HG02943 (cell line): ENCODE measurements around the gene CDH3.

Experiments used
- ATAC-seq: cut with Tn5 transposase; IDR thresholded peaks from one replicate; pipeline ENCODE4 v1.9.1; 2021; ENCODE audit warnings: mild to moderate bottlenecking, low read depth, moderate library complexity; ENCODE audit not compliant: unreplicated experiment

Gene CDH3

GRCh38 chr16:68734782-68735181 is 89.7 kb downstream of the CDH3 start:
- ATAC-seq = no peak

GRCh38 chr16:68736561-68736960 is 91.5 kb downstream of the CDH3 start:
- no peak for ATAC-seq

DNA sequence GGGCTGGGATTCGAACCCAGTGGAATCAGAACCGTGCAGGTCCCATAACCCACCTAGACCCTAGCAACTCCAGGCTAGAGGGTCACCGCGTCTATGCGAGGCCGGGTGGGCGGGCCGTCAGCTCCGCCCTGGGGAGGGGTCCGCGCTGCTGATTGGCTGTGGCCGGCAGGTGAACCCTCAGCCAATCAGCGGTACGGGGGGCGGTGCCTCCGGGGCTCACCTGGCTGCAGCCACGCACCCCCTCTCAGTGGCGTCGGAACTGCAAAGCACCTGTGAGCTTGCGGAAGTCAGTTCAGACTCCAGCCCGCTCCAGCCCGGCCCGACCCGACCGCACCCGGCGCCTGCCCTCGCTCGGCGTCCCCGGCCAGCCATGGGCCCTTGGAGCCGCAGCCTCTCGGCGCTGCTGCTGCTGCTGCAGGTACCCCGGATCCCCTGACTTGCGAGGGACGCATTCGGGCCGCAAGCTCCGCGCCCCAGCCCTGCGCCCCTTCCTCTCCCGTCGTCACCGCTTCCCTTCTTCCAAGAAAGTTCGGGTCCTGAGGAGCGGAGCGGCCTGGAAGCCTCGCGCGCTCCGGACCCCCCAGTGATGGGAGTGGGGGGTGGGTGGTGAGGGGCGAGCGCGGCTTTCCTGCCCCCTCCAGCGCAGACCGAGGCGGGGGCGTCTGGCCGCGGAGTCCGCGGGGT is 92.1 kb downstream of the CDH3 start, which contains the start of gene CDH1:
Gene CDH1 (plus strand): TSS at position 247 of the 684 bp plus-strand sequence. CDS start 124 bp downstream, at position 371.
- ATAC-seq = no peak

GRCh38 chr16:68737730-68738629 is 92.9 kb downstream of the CDH3 start:
- no peak for ATAC-seq

DNA sequence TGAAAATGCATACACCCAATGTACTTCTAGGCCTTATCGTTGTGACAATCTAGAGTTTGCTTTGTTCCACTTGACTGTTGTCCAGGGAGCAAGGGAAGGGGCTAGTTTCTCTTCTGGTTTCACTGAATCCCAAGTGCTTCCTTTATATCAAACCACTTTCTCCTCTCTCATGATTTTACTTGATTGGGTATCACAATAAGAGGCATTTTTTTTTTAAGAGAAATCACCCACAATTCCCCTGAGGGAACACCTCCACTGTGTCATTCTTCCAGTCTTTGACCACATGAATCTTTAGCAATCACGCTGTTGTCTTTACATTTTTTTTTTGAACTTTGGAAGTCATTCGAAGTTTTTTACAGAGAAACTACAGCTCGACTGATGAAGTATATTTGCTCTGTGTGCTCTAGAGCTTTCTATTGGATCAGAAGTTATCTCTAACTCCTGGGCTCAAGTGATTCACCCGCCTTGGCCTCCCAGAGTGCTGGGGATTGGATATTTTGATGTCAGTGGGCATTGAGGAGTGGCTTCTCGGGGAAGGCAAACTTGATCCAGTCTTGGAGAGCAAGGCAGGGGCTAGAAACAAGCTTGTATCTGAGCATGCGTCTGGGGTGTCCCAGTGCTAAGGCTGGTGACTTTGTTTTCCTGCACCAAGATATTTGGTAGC is 95.0 kb downstream of the CDH3 start:
- ATAC-seq = no peak

GRCh38 chr16:68740628-68741346 is 95.7 kb downstream of the CDH3 start:
- ATAC-seq = no peak

- ATAC-seq = no peak
These were observed 98.6 kb downstream of the CDH3 start for GRCh38 chr16:68743664-68744063.

GRCh38 chr16:68744744-68745280 is 99.7 kb downstream of the CDH3 start:
- no peak for ATAC-seq

DNA sequence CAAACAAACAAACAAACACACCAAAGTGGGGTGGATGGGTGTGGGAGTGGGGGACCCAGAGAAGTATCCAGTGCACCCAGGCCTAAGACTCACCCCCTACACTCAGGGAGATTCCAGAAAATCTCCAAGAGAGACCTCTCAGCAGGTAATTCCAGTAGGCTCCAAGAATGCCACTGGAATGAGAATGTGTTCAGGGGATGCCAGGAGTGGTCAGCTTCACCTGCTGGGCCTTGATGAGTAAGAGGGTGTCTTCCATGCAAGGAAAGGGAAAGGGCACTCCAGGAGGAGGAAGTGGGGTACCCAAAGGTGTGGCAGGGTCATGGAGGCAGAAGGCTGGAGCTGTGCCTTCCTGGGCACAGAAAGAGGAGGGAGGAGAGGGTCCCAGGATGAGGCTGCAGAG is 101.8 kb downstream of the CDH3 start:
- no peak for ATAC-seq

GRCh38 chr16:68749432-68749831 is 104.3 kb downstream of the CDH3 start:
- ATAC-seq = no peak
